K562 (cell line): Measurements from ENCODE around the gene DNAJB1. TPM values are rescaled to one million over a fixed set of nuclear protein-coding genes. Genes with fewer than 3 reads are reported as not detected.

Experiments used
- CHD1 ChIP-seq: fragments of 200-600 bp; sonication (generic); IDR thresholded peaks from one replicate; pipeline ENCODE4 v1.6.1; 2012; ENCODE audit warnings: mild to moderate bottlenecking, moderate library complexity, low read length, inconsistent platforms
- CHD2 ChIP-seq: IDR thresholded peaks from 2 replicates; pipeline ENCODE4 v1.6.1; 2011; ENCODE audit warnings: low read depth, low read length
- FOXJ2 ChIP-seq: fragments of 200-800 bp; sonication (Bioruptor generic); IDR thresholded peaks from 2 replicates; pipeline ENCODE4 v1.6.1; 2016; ENCODE audit warnings: missing genetic modification characterization, missing compliant biosample characterization
- JUNB ChIP-seq: fragments of 450-650 bp; formaldehyde crosslinking; conservative IDR thresholded peaks from 2 replicates; pipeline ENCODE4 v1.4.0; 2020; ENCODE audit warnings: mild to moderate bottlenecking
- MECOM ChIP-seq: fragments of 250-450 bp; sonication (Bioruptor Pico); IDR thresholded peaks from 2 replicates; pipeline ENCODE4 v1.8.0; 2022; ENCODE audit warnings: inconsistent platforms
- MLLT1 ChIP-seq, 2 experiments: fragments of 450-650 bp; IDR thresholded peaks; 2 replicates each; pipeline ENCODE4 v1.6.1; 2016
- MNT ChIP-seq, 2 experiments: fragments of 450-650 bp; conservative IDR thresholded peaks; 2 replicates each; pipeline ENCODE4 v1.6.1; 2017; ENCODE audit warnings: mild to moderate bottlenecking in 2 of 2, moderate library complexity in 2 of 2
- NCOA4 ChIP-seq: fragments of 450-650 bp; IDR thresholded peaks from 2 replicates; pipeline ENCODE4 v1.6.1; 2018; ENCODE audit warnings: mild to moderate bottlenecking; ENCODE audit not compliant: partially characterized antibody
- RFX1 ChIP-seq: fragments of 450-650 bp; IDR thresholded peaks from 2 replicates; pipeline ENCODE4 v1.6.1; 2016; ENCODE audit warnings: mild to moderate bottlenecking, moderate library complexity
- RREB1 ChIP-seq: fragments of 250-450 bp; sonication (Bioruptor Pico); IDR thresholded peaks from 2 replicates; pipeline ENCODE4 v1.4.0; 2020
- SP1 ChIP-seq: sonication (generic); formaldehyde crosslinking; IDR thresholded peaks from 2 replicates; pipeline ENCODE4 v1.8.1; 2022; ENCODE audit warnings: mild to moderate bottlenecking, missing genetic modification reagents
- ZBTB9 ChIP-seq: fragments of 450-650 bp; formaldehyde crosslinking; IDR thresholded peaks from 2 replicates; pipeline ENCODE4 v1.4.0; 2020; ENCODE audit warnings: mild to moderate bottlenecking, moderate library complexity
- ZKSCAN1 ChIP-seq: fragments of 150-350 bp; IDR thresholded peaks from 2 replicates; pipeline ENCODE4 v1.6.1; 2016; ENCODE audit warnings: low read depth, low read length
- ZNF133 ChIP-seq: fragments of 250-450 bp; sonication (Bioruptor Pico); IDR thresholded peaks from 2 replicates; pipeline ENCODE4 v1.4.0; 2020; ENCODE audit warnings: mild to moderate bottlenecking
- ZNF79 ChIP-seq: fragments of 250-450 bp; sonication (Bioruptor Pico); IDR thresholded peaks from 2 replicates; pipeline ENCODE4 v1.4.0; 2020; ENCODE audit warnings: low read depth, mild to moderate bottlenecking, moderate library complexity
- ZSCAN29 ChIP-seq: fragments of 450-650 bp; IDR thresholded peaks from 2 replicates; pipeline ENCODE4 v1.6.1; 2017
- polyA plus RNA-seq, 8 experiments: library from polyadenylated mRNA; depleted of rRNA in 4 of 8; stranded (reverse) in 5 of 8; unstranded in 3 of 8; fragments of >200 nt; fragmentation: Nextera tagmentation in 2 of 8; fragmentation: Illumina TruSeq in 1 of 8; extraction: Ambion mirVana in 2 of 8; extraction: Trizol in 1 of 8; gene quantifications; 2 replicates each; pipeline versions ENCODE4 v1.2.1 to v1.2.3, GENCODE V29; 2011 to 2014; ENCODE audit warnings: inconsistent platforms in 1 of 8, missing spikeins in 1 of 8
- total RNA-seq, 7 experiments: library from RNA; depleted of rRNA in 6 of 7; stranded (reverse); fragments of >200 nt in 6 of 7; fragmentation: Illumina TruSeq in 2 of 7; extraction: Trizol in 2 of 7; gene quantifications; 2 replicates each; pipeline versions ENCODE4 v1.2.1 to v1.2.3, GENCODE V29; 2011 to 2021; ENCODE audit warnings: low replicate concordance in 1 of 7

DNAJB1 gene
- total and polyA plus RNA-seq, 9 of the 15 experiments (the other 6 are each of a cell fraction or from before 2014, with no cell fraction given), result 13.2 to 113 (median 62.1) TPM

GRCh38 chr19:14475251-14476073 is 42.7 kb downstream of the DNAJB1 start, which contains the start of gene PTGER1 (continued):
- 0 out of 4 replicates have a peak, but pooled peaks of 1 of the 2 experiments have one; percentile 29 for TF ChIP-seq MNT (conservative IDR thresholded peaks at IDR 0.05)
- TF ChIP-seq ZBTB9 (CRISPR knock-in tag), result 0 out of 2 replicates have a peak, but pooled peaks have one; percentile 35
- no peak for TF ChIP-seq MECOM (CRISPR knock-in tag)
- TF ChIP-seq ZSCAN29, result no peak
- no peak for TF ChIP-seq RREB1
- no peak for TF ChIP-seq MLLT1 (IDR thresholded peaks at IDR 0.05)
- TF ChIP-seq CHD2, result no peak
- no peak for TF ChIP-seq NCOA4
- TF ChIP-seq RFX1, result no peak
- no peak for TF ChIP-seq SP1 (CRISPR knock-in tag)
- no peak for TF ChIP-seq JUNB
- TF ChIP-seq CHD1, result no peak
- TF ChIP-seq ZNF79 (CRISPR knock-in tag), result no peak
- TF ChIP-seq FOXJ2 (tag), result no peak
- no peak for TF ChIP-seq ZKSCAN1
- TF ChIP-seq ZNF133 (CRISPR knock-in tag), result no peak
